Activated T-helper 1 cell treated with anti-CD3 and anti-CD28 coated beads, Interleukin-12 subunit alpha, Interleukin-12 subunit beta, Interleukin-2, Interleukin-4 antibody, amounts not matched to agents 30 ng/mL and 10 ng/mL and 1 ng/mL, durations not matched to agents 14 hours and 24 hours and 36 hours (primary cell): ENCODE results near the gene LOXHD1. TPM values are rescaled to one million over a fixed set of nuclear protein-coding genes. Genes with fewer than 3 reads are reported as not detected.

Experiments used
- DNase-seq: peaks from one replicate; pipeline ENCODE4 v3.0.0; 2021; ENCODE audit warnings: low spot score
- H3K27ac Mint-ChIP-seq: one replicate; pipeline ENCODE4 v1.8.0; 2021; ENCODE audit warnings: mild to moderate bottlenecking, mixed read lengths
- H3K27me3 Mint-ChIP-seq: one replicate; pipeline ENCODE4 v1.8.0; 2022; ENCODE audit warnings: mild to moderate bottlenecking, moderate library complexity, mixed read lengths; ENCODE audit not compliant: insufficient read depth
- H3K36me3 Mint-ChIP-seq: one replicate; pipeline ENCODE4 v1.8.0; 2021; ENCODE audit warnings: low read depth, mixed read lengths
- H3K4me1 Mint-ChIP-seq: one replicate; pipeline ENCODE4 v1.8.0; 2021; ENCODE audit warnings: low read depth, mixed read lengths
- H3K4me3 Mint-ChIP-seq: one replicate; pipeline ENCODE4 v1.8.0; 2021; ENCODE audit warnings: mild to moderate bottlenecking, moderate library complexity, mixed read lengths
- H3K9me3 Mint-ChIP-seq: one replicate; pipeline ENCODE4 v1.8.0; 2021; ENCODE audit warnings: mixed read lengths
- intact Hi-C: fragments of 100-400 bp; cut with micrococcal nuclease; formaldehyde crosslinking; loops from one replicate; pipeline ENCODE4 v1.15.1; 2024
- total RNA-seq: library from RNA; stranded (reverse); gene quantifications from 2 replicates; pipeline ENCODE4 v1.2.3, GENCODE V29; 2022

Gene LOXHD1
- total RNA-seq, 1 donor from 2014 or later: not detected

DNA sequence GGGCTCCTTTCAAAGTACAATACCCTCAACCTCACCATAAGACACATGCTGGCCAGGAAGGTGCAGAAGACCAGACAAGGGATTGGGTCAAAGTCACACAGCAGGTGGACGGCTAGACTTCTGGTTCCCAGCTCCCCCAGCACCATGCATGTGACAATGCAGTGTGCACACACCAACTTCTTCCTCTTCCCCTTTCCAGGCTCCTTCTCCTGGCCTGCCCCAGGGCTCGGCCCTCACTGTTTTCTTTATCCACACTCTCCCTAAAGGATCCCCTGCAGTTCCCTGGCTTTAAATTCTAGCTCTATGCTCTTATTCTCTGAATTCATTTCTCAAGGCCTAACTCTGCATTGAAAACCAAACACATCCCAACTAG lies 82.3 kb downstream of the LOXHD1 start:
- H3K36me3 Mint-ChIP-seq: no peaks in the 10 kb centered on the region
- H3K27ac Mint-ChIP-seq: no peak overlapping the region
- H3K27me3 Mint-ChIP-seq: peaks cover 2% of the 10 kb centered on the region
- H3K4me1 Mint-ChIP-seq: no peaks in the 10 kb centered on the region
- intact Hi-C loops: no loop called here
- DNase-seq: no peak
- H3K4me3 Mint-ChIP-seq: no peak overlapping the region
- no peaks in the 10 kb centered on the region for H3K9me3 Mint-ChIP-seq

DNA sequence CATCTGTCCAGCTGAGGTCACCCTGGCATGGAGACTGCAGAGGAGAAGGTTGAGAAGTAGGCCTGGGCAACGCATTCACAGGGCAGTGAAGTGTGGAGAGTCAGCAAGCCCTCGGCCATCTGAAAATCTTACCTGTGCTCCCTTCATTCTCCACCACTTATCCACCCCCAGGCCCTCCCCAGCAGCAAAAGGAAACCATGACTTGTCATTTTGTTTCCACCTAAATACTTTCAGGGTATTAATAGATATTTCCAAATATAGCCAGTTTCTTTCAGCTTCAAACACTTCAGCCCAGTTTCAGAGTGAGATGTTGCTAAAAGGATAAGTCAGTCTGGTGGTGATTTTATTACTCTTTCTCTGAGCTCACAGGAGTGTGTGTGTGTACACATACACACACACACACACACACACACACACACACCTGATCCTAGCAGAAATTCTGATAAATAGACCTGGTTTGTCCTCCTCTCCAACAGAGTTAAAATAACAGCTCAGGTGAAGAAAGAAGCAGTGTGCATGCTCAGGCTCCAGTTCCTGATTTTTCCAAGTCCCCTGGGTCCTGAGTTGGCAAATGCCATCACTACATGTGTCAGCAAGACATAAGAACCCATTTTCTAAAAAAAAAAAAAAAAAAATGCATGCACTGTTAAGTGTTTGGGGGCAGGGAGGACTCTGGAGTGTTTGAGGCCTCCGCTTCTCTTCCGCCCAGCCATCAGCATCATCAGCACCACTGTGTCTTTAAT lies 82.8 kb downstream of the LOXHD1 start:
- no peaks in the 10 kb centered on the region for H3K4me1 Mint-ChIP-seq
- H3K27me3 Mint-ChIP-seq: peaks cover 2% of the 10 kb centered on the region
- H3K4me3 Mint-ChIP-seq: no peak overlapping the region
- no peak overlapping the region for H3K27ac Mint-ChIP-seq
- no peaks in the 10 kb centered on the region for H3K36me3 Mint-ChIP-seq
- DNase-seq: no peak
- intact Hi-C loops: no loop called here
- H3K9me3 Mint-ChIP-seq: no peaks in the 10 kb centered on the region

- Mint-ChIP-seq H3K36me3 (no peaks in the 10 kb centered on the region), H3K27ac (no peak overlapping the region), H3K4me1 (no peaks in the 10 kb centered on the region), H3K4me3 (no peak overlapping the region), H3K9me3 (no peaks in the 10 kb centered on the region), H3K27me3 (peaks cover 4% of the 10 kb centered on the region)
- intact Hi-C loops: no loop called here
- no peak for DNase-seq
These were observed 83.9 kb downstream of the LOXHD1 start for GRCh38 chr18:46573156-46573555.

DNA sequence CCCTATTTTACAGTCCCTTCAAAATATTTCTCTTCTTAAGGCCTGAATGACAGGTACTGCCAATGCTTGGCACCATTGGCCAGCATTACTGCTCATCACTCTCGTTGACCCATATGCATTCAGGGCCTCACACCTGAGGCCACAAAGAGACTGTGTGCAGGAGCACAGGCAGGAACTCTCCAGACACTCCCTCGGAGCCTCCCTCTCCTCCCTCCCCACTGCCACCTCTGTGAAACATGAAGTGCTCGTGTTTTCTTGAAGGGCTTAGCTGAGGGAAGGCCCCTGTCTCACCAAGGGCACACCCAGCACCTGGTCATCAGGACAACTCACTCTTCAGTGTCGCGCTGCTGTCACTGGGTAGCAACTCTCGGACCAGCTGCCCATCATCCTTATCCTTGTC lies 85.3 kb downstream of the LOXHD1 start:
- no peak overlapping the region for H3K4me3 Mint-ChIP-seq
- no peaks in the 10 kb centered on the region for H3K36me3 Mint-ChIP-seq
- intact Hi-C loops: no loop called here

DNA sequence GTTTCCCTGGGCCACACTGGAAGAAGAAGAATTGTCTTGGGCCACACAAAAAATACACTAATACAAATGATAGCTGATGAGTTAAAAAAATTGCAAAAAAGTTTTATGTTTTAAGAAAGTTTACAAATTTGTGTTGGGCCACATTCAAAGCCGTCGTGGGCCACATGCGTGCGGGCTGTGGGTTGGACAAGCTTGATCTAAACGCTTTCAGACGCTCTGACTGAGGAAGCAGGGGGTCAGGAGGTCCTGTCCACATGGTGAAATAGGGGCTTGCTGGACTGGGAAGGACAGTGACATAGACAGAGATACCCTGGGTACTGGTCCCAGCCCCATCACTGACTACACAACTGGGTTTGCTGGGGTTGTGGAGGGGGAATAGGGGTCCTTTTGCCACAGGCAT lies 86.4 kb downstream of the LOXHD1 start:
- no peak overlapping the region for H3K4me3 Mint-ChIP-seq
- intact Hi-C loops: no loop called here
- DNase-seq: no peak
- H3K9me3 Mint-ChIP-seq: no peaks in the 10 kb centered on the region
- no peak overlapping the region for H3K27ac Mint-ChIP-seq
- no peaks in the 10 kb centered on the region for H3K36me3 Mint-ChIP-seq
- peaks cover 3% of the 10 kb centered on the region for H3K27me3 Mint-ChIP-seq
- no peaks in the 10 kb centered on the region for H3K4me1 Mint-ChIP-seq

More for the DNA sequence above, 85.3 kb downstream of the LOXHD1 start:
- Mint-ChIP-seq H3K27ac (no peak overlapping the region), H3K9me3 (no peaks in the 10 kb centered on the region), H3K4me1 (no peaks in the 10 kb centered on the region), H3K27me3 (peaks cover 3% of the 10 kb centered on the region)
- no peak for DNase-seq

DNA sequence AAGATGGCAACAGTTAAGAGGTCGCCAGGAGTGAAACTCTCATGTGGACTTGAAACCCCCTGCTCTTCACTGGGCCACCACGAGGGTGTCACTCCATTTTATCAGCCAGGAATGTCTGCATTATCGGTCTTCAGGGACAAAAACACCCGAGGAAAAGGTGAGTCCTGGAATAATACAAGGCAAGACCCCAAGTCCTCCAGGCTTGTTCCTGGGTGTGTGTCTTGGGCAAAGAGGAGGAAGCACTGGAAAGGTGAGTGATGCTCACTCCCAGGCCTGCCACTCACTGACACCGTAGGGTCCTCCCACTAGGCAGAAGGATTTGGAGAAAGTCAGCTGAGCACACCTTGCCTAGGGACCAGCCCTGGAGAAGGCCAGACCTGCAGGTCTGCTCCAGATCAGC lies 86.9 kb downstream of the LOXHD1 start:
- Mint-ChIP-seq H3K4me1 (no peaks in the 10 kb centered on the region), H3K4me3 (no peak overlapping the region), H3K27me3 (peaks cover 3% of the 10 kb centered on the region), H3K36me3 (no peaks in the 10 kb centered on the region), H3K27ac (no peak overlapping the region), H3K9me3 (no peaks in the 10 kb centered on the region)
- DNase-seq: no peak
- intact Hi-C loops: no loop called here

- no peaks in the 10 kb centered on the region for H3K4me1 Mint-ChIP-seq
- intact Hi-C loops: no loop called here
These were observed 87.8 kb downstream of the LOXHD1 start for GRCh38 chr18:46569211-46569610.

DNA sequence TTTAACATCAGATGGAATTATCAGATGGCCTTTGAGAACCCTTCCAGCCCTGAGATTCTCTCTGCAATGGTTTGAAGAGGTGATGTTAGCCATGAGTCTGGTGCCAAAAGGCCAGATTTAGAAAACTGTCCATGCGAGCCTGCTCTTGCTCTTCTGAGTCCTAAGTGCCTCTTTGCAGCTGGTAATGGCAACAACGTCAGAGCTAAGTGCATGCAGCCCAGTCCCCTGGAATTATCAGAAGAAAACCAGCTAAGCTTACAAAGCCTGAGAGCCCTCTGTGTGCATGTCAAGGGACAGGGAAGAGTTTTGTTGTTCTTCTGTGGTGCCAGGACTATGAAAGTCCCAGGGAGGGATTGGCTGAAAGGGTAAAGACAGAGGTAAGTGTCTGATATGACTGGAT lies 89.8 kb downstream of the LOXHD1 start:
- peaks cover 6% of the 10 kb centered on the region for H3K27me3 Mint-ChIP-seq
- intact Hi-C loops: no loop called here
- H3K4me1 Mint-ChIP-seq: no peaks in the 10 kb centered on the region
- no peaks in the 10 kb centered on the region for H3K36me3 Mint-ChIP-seq
- no peak for DNase-seq
- no peak overlapping the region for H3K27ac Mint-ChIP-seq
- H3K4me3 Mint-ChIP-seq: no peak overlapping the region
- H3K9me3 Mint-ChIP-seq: no peaks in the 10 kb centered on the region

More at GRCh38 chr18:46569211-46569610, 87.8 kb downstream of the LOXHD1 start:
- no peaks in the 10 kb centered on the region for H3K9me3 Mint-ChIP-seq
- no peak overlapping the region for H3K27ac Mint-ChIP-seq
- H3K27me3 Mint-ChIP-seq: peaks cover 5% of the 10 kb centered on the region
- no peak overlapping the region for H3K4me3 Mint-ChIP-seq
- no peak for DNase-seq
- no peaks in the 10 kb centered on the region for H3K36me3 Mint-ChIP-seq

- peaks cover 6% of the 10 kb centered on the region for H3K27me3 Mint-ChIP-seq
- H3K4me3 Mint-ChIP-seq: no peak overlapping the region
- intact Hi-C loops: no loop called here
- H3K27ac Mint-ChIP-seq: no peak overlapping the region
- no peaks in the 10 kb centered on the region for H3K4me1 Mint-ChIP-seq
- no peaks in the 10 kb centered on the region for H3K36me3 Mint-ChIP-seq
- H3K9me3 Mint-ChIP-seq: no peaks in the 10 kb centered on the region
- DNase-seq: no peak
These were observed 90.9 kb downstream of the LOXHD1 start for GRCh38 chr18:46566111-46566510.

DNA sequence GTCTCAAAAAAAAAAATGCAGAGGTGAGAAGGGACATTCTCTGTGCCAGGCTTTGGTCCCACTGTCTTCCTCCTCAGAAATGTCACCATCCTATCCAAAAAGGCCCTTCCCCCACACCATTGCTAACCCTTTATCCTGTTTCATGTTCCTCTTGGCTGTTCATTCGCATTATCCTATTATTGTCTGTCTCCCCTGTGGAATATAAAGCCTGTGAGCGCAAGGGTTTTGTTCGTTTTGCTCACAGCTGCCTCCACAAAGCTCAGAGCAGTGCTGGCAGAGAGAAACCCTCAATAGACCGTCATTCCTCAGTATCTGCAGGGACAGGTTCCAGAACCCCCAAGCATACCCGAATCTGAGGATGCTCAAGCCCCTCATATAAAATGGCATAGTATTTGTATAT lies 91.8 kb downstream of the LOXHD1 start:
- no peak overlapping the region for H3K27ac Mint-ChIP-seq
- no peaks in the 10 kb centered on the region for H3K36me3 Mint-ChIP-seq
- DNase-seq: no peak
- H3K9me3 Mint-ChIP-seq: no peaks in the 10 kb centered on the region
- intact Hi-C loops: no loop called here
- no peaks in the 10 kb centered on the region for H3K4me1 Mint-ChIP-seq
- H3K27me3 Mint-ChIP-seq: peaks cover 6% of the 10 kb centered on the region
- H3K4me3 Mint-ChIP-seq: no peak overlapping the region

GRCh38 chr18:46563317-46563716 lies 93.7 kb downstream of the LOXHD1 start:
- no peaks in the 10 kb centered on the region for H3K4me1 Mint-ChIP-seq
- no peak overlapping the region for H3K4me3 Mint-ChIP-seq
- DNase-seq: no peak
- no peaks in the 10 kb centered on the region for H3K9me3 Mint-ChIP-seq
- H3K36me3 Mint-ChIP-seq: no peaks in the 10 kb centered on the region
- intact Hi-C loops: no loop called here
- H3K27me3 Mint-ChIP-seq: peaks cover 5% of the 10 kb centered on the region
- H3K27ac Mint-ChIP-seq: no peak overlapping the region

DNA sequence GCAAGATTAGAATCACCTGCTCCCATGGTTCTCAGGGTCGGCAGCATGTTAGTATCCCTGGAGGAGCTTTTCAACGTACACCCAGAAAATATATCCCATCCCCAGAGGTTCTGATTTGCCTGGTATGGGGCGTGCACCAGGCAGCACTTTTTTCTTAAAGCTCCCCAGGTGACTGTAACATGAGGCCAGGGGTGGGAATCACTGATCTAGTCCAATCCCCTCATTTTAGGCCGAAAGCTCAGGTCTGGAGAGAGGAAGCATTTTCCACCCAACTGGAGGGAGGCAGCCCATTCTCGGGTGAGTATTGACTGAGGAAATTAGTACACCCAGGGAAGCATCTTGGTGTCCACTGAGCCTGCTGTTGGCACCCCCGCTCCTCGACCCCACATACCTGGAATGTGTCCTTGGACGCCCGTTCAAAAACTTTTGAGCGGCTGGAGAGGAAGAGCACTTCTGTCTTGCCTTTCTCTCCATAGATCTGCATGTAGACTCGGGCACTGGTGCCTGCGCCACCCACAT lies 94.3 kb downstream of the LOXHD1 start:
- Mint-ChIP-seq H3K4me3 (no peak overlapping the region), H3K27ac (no peak overlapping the region), H3K36me3 (no peaks in the 10 kb centered on the region), H3K9me3 (no peaks in the 10 kb centered on the region), H3K27me3 (peaks cover 3% of the 10 kb centered on the region), H3K4me1 (no peaks in the 10 kb centered on the region)
- DNase-seq: no peak
- intact Hi-C loops: no loop called here

- no peak overlapping the region for H3K27ac Mint-ChIP-seq
- DNase-seq: no peak
- peaks cover 3% of the 10 kb centered on the region for H3K27me3 Mint-ChIP-seq
- no peaks in the 10 kb centered on the region for H3K9me3 Mint-ChIP-seq
- no peak overlapping the region for H3K4me3 Mint-ChIP-seq
- intact Hi-C loops: no loop called here
- no peaks in the 10 kb centered on the region for H3K4me1 Mint-ChIP-seq
- H3K36me3 Mint-ChIP-seq: no peaks in the 10 kb centered on the region
These were observed 96.4 kb downstream of the LOXHD1 start for GRCh38 chr18:46560671-46561045.
